SHP77 (cell line): ENCODE measurements around the gene RORC.
"Not testable (repeated sequence)": the region's sequence is repeated elsewhere in the genome, so short reads cannot be mapped to it uniquely, and the experiment has no call there.

Source experiments
- DNase-seq, 2 experiments: peaks; one replicate each; lab custom pipeline; 2025; lab: John Stamatoyannopoulos, UW

The RORC gene

GRCh38 chr1:151774256-151774922, 57.2 kb downstream of the RORC start:
- DNase-seq = no peak

DNA sequence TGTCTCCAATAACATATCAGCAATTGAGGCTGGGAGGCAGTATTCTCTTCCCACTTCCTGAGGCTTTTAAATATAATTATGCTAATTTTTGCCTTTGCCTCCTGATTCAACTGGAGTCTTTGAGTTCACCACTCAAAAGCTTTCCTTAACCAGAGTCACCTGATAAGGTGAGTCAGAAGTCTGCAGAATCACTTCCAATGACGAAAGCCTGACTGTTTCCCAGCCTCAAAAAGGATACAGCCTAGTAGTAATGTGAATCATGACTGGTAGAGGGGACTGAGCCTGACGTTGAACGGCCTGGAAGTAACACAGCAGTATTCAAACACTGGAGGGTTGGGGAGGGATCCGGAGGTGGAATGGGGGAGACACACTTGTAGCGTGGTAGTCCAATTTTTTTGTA, 57.9 kb downstream of the RORC start:
- no peak for DNase-seq

- DNase-seq = not testable (repeated sequence)
Measured at GRCh38 chr1:151769270-151769669, 62.3 kb downstream of the RORC start.

DNA sequence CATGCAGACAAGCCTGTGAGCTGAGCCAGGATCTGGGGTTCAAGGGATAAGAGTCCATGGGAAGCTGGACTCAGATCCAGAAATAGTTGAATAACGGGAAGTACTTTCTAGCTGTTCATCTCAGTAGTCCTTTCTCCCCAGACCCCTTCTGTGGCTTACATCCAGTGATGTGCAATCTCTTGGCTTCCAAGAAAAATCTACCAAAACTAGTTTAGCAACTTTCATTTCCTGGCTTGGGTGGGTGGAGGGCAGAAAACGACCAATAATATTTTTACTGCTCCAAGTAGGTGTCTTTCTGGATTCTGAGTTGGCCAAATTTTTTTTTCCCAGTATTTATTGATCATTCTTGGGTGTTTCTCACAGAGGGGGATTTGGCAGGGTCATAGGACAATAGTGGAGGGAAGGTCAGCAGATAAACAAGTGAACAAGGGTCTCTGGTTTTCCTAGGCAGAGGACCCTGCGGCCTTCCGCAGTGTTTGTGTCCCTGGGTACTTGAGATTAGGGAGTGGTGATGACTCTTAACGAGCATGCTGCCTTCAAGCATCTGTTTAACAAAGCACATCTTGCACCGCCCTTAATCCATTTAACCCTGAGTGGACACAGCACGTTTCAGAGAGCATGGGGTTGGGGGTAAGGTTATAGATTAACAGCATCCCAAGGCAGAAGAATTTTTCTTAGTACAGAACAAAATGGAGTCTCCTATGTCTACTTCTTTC, 63.1 kb downstream of the RORC start:
- not testable (repeated sequence) for DNase-seq

- no peak for DNase-seq
Measured at GRCh38 chr1:151763990-151764389, 67.6 kb downstream of the RORC start.

- DNase-seq = peak; percentile 85 to 93
Measured at GRCh38 chr1:151762941-151763921, 68.4 kb downstream of the RORC start, which contains the start of gene MRPL9. MRPL9 (minus strand) TSS chr1:151763496; CDS start chr1:151763479, 17 bp downstream.

DNA sequence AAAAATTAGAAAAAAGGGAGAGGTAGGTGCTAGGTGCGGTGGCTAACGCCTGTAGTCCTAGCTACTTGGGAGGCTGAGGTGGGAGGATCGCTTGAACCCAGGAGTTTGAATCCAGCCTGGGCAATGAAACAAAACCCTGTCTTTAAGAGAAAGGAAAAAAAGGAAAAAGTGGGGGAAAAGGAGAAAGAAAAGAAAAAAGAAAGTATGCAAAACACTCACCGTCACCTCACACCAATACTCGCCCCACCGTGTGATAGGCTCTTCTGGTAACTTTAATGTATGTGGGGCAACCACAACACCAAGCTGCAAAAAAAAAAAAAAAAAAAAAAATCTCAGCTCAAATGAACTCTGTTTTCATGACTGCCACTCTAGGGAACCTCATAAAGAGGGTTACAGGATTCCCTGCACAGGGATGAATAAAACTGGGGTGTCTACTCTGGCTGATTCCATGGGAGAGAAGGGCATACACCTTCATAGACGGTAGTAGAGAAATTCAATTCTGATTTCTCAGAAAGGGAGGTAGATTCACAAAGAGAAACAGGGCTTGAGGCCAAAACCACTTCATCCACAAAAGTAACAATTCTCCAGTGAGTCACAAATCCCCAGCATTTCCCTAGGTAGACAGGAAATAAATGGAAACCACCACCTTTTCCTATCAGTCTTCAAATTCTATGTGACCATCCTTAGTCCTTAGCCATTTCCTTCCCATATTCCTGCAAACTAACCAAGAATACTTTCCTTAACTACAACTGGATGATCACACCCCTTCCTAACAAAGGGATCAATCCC, 70.8 kb downstream of the RORC start:
- no peak for DNase-seq

DNA sequence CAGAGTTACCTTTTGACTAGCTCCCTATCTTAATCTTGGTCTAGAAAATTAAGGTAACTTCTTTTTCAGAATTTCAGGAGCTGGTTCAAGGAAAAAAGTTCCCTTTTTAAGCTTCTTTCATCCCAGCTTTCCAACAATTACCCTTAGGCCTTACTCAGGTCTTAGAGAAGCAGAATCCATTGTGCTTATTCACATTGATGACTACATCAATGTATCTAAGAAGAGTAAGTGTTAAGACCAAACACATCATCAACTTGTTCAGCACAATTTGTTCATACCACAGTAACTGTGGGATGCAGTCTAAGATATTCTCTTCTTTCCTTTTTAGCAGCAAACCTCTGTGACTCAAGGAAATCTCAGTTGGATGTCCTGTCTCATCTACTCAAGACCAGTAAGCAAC, 72.4 kb downstream of the RORC start:
- DNase-seq = no peak

- DNase-seq = no peak
Measured at GRCh38 chr1:151756291-151756690, 75.3 kb downstream of the RORC start.
